SJSA1 (cell line): ENCODE measurements around the gene TP53INP2. TPM values are rescaled to one million over a fixed set of nuclear protein-coding genes. Genes with fewer than 3 reads are reported as not detected.

Experiments used
- DNase-seq, 2 experiments: peaks; one replicate each; pipeline ENCODE4 v3.0.0-alpha.2; 2015 to 2020; ENCODE audit warnings: low spot score in 2 of 2, low read depth in 1 of 2
- H3K27ac ChIP-seq: fragments of 250-450 bp; sonication (Bioruptor Pico); 2 replicates; pipeline ENCODE4 v1.5.1; 2020; ENCODE audit warnings: mild to moderate bottlenecking, moderate library complexity
- H3K27me3 ChIP-seq: fragments of 250-450 bp; sonication (Bioruptor Pico); replicated peaks from 2 replicates; pipeline ENCODE4 v1.5.1; 2020; ENCODE audit warnings: mild to moderate bottlenecking, moderate library complexity
- H3K36me3 ChIP-seq: fragments of 250-450 bp; sonication (Bioruptor Pico); 2 replicates; pipeline ENCODE4 v1.5.1; 2020; ENCODE audit warnings: mild to moderate bottlenecking
- H3K4me1 ChIP-seq: fragments of 250-450 bp; sonication (Bioruptor Pico); replicated peaks from 2 replicates; pipeline ENCODE4 v1.6.1; 2021; ENCODE audit warnings: mild to moderate bottlenecking
- H3K4me3 ChIP-seq: fragments of 250-450 bp; sonication (Bioruptor Pico); 2 replicates; pipeline ENCODE4 v1.5.1; 2020; ENCODE audit warnings: mild to moderate bottlenecking
- H3K9me3 ChIP-seq: fragments of 250-450 bp; sonication (Bioruptor Pico); replicated peaks from 2 replicates; pipeline ENCODE4 v1.5.1; 2020; ENCODE audit warnings: mild to moderate bottlenecking
- total RNA-seq: library from RNA; depleted of rRNA; stranded (reverse); fragments of >200 nt; shearing (Covaris generic); gene quantifications from 2 replicates; pipeline ENCODE4 v1.2.3, GENCODE V29; 2014

Gene TP53INP2
- total RNA-seq, 1 experiment from 2014 or later, result 2.9 TPM

DNA sequence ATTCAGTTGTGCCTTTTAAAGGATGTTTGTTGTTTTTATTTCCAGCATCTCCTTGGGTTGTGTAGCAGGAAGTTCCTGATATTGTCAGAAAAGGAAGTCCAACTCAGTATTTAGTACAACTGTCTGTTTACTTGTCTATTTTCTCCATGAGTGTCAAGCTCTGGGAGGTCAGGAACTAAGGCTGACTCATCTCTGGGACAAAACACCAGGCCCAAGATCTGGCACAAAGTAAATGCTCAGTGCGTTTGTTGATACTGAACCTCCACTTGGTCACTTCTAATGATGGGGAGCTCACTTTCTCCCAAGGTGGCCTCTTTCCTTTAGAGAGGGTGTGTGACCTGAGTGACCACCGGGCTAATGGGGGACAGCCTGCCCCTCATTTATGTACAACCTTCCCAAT is 14.7 kb upstream of the TP53INP2 start:
- Histone ChIP-seq H3K27me3 (no peaks in the 10 kb centered on the region), H3K36me3 (no peaks in the 10 kb centered on the region), H3K4me1 (no peaks in the 10 kb centered on the region; the same call in 1 of the 2 replicates), H3K9me3 (no peaks in the 10 kb centered on the region), H3K4me3 (no peak overlapping the region), H3K27ac (peak overlapping the region; percentile 4; the same call in 1 of the 2 replicates)
- DNase-seq, result peak; percentile 58 to 62

DNA sequence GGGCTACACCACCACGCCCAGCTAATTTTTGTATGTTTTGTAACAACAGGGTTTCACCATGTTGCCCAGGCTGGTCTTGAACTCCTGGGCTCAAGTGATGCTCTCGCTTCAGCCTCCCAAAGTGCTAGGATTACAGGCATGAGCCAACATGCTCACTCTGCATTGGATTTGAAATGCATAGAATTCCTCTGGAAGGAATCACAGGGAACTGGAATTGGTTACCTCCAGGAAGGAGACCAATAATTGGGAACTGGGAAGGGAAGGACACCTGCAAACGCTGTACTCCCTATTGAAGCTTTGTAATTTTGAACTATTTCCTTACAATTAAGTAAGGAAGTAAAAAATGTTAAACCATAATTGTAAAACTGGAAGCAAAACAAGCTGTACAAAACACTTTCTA is 12.3 kb upstream of the TP53INP2 start:
- DNase-seq, result no peak
- H3K27me3 ChIP-seq, result no peaks in the 10 kb centered on the region
- no peaks in the 10 kb centered on the region for H3K9me3 ChIP-seq
- H3K4me1 ChIP-seq, result no peaks in the 10 kb centered on the region; the same call in 1 of the 2 replicates
- H3K4me3 ChIP-seq, result no peak overlapping the region
- H3K36me3 ChIP-seq, result no peaks in the 10 kb centered on the region
- H3K27ac ChIP-seq, result no peak overlapping the region

DNA sequence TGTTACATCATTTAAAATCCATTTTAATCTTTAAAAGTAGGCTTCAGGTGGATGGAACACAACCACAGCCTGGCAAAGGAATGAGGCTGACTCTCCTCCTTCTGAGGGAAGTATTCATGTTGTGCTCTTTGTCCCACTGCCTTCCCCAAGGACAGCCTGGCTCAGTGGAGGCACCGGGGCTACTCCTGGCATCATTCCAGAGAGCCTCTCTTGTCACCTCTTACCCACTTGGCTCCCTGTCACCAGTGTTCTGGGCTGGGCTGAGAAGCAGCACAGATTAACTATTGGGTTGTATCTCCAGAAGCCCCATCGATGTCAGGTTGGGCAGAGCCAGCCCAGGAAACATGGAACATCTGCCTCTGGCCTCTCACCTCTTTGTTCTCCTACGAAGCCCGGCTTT is 10.7 kb upstream of the TP53INP2 start:
- DNase-seq, result no peak
- Histone ChIP-seq H3K36me3 (no peaks in the 10 kb centered on the region), H3K27me3 (no peaks in the 10 kb centered on the region), H3K27ac (no peak overlapping the region), H3K9me3 (no peaks in the 10 kb centered on the region), H3K4me3 (no peak overlapping the region), H3K4me1 (no peaks in the 10 kb centered on the region; the same call in 1 of the 2 replicates)

DNA sequence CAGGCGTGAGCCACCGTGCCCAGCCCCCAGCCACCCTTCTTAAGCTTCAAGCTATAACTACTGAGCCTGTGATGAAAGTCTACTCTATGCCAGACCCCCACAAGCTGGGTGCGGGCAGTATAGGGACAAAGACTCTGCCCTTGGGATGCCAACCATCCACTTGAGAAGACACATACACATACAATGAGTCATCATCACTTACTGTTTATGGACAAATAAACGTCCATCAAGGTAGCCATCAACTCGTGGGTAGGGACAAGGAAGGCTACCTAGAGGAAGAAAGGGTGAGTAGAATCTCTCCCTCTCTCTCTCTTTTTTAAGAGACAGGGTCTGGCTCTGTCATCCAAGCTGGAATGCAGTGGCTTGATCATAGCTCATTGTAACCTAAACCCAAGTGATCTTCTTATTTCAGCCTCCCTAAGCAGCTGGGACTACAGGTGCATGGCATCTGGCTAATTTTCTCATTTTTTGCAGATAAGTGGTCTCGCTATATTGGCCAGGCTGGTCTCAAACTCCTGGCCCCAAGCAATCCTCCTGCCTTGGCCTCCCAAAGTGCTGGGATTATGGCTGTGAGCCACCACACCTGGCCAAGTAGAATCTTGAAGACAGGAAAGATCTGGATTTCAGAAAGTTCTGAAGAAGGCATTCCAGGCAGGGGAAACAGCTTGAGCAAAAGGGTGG is 2.6 kb upstream of the TP53INP2 start:
- no peak for DNase-seq
- no peak overlapping the region for H3K27ac ChIP-seq
- no peaks in the 10 kb centered on the region for H3K27me3 ChIP-seq

DNA sequence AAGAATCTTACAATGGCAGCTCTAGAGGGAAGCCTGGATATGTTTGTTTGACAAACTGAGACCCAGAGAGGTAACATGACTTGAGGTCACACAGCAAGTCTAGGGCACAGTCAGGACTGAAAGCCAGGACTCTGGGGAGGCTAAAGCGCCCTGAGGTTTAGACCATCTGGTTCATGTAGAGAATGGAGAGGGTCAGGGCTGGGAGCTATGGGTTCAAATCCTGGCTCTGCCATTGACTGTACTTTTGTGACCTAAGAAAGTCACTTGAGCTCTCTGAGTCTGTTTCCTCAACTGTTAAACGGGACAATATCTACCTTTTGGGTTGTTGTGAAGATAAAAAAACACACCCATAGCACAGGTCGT is 1.1 kb upstream of the TP53INP2 start:
- H3K27ac ChIP-seq, result no peak overlapping the region
- peaks cover 18% of the 10 kb centered on the region for H3K4me1 ChIP-seq
- no peaks in the 10 kb centered on the region for H3K9me3 ChIP-seq
- peak overlapping the region; percentile 98 for H3K4me3 ChIP-seq
- DNase-seq, result no peak
- peaks cover 5% of the 10 kb centered on the region for H3K36me3 ChIP-seq
- H3K27me3 ChIP-seq, result no peaks in the 10 kb centered on the region

More for the DNA sequence above, 2.6 kb upstream of the TP53INP2 start:
- Histone ChIP-seq H3K36me3 (peaks cover 5% of the 10 kb centered on the region), H3K4me3 (no peak overlapping the region), H3K4me1 (peaks cover 18% of the 10 kb centered on the region), H3K9me3 (no peaks in the 10 kb centered on the region)

DNA sequence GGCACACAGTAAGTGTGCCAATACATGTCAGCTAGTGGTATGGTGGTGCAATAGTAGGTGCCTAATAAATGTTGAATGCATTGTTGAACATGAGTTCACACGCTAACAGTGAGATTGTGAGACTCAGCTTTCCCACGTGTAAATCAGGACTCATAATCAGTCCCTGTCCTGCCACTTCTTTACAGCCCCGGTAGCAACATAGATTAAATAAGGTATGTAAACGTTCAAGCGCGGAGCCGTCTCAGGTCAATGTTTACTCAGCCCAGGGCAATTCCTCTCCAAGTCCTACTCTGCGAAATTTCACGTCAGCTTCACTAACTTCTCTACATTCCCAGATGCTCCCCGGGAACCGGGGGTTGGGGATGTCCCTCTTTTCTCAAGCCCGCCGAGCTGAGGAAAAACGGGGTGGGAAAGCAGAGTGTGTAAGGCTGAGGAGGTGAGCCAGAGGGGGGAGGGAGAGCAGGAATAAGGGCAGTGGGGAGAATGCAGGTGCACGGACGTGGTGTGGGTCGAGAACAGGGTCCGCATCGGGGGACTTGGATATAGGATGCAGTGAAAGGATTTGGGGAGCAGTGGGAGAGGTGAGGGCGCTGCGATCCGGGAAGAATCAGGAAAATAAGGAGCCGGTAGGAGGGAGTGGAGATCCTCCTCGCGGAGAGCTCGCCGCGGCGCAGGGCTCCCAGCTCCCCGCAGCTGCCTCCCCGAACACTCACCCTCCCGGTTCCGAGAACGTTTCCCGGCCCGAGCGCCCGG is 544 bp upstream of the TP53INP2 start:
- peak in 1 of 2 experiments; percentile 46 for DNase-seq
- H3K36me3 ChIP-seq, result peaks cover 5% of the 10 kb centered on the region
- H3K27ac ChIP-seq, result peak overlapping the region; percentile 99
- peaks cover 18% of the 10 kb centered on the region for H3K4me1 ChIP-seq
- no peaks in the 10 kb centered on the region for H3K27me3 ChIP-seq
- H3K9me3 ChIP-seq, result no peaks in the 10 kb centered on the region
- H3K4me3 ChIP-seq, result peak overlapping the region; percentile 98

DNA sequence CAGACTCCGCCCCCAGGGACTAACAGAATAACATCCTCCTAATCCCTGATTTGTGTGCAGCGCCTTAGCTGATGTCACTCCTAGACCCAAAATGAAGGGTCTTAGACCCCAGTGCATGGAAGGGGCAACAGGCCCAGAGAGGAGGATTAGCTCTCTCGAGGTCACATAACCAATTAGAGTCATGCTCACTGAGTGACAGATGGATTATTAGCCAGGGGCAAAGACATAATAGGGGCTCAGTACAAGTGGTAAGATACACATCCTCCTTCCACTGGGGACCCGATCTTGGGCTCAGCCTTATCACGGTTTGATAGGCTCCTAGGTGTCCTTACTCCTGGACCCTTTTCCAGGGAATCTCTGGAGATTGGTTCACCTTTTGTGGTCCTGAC is 858 bp downstream of the TP53INP2 start:
- DNase-seq, result no peak
- H3K36me3 ChIP-seq, result peaks cover 5% of the 10 kb centered on the region
- H3K27ac ChIP-seq, result peak overlapping the region; percentile 99
- H3K9me3 ChIP-seq, result no peaks in the 10 kb centered on the region
- peaks cover 18% of the 10 kb centered on the region for H3K4me1 ChIP-seq
- H3K4me3 ChIP-seq, result peak overlapping the region; percentile 98
- H3K27me3 ChIP-seq, result no peaks in the 10 kb centered on the region

DNA sequence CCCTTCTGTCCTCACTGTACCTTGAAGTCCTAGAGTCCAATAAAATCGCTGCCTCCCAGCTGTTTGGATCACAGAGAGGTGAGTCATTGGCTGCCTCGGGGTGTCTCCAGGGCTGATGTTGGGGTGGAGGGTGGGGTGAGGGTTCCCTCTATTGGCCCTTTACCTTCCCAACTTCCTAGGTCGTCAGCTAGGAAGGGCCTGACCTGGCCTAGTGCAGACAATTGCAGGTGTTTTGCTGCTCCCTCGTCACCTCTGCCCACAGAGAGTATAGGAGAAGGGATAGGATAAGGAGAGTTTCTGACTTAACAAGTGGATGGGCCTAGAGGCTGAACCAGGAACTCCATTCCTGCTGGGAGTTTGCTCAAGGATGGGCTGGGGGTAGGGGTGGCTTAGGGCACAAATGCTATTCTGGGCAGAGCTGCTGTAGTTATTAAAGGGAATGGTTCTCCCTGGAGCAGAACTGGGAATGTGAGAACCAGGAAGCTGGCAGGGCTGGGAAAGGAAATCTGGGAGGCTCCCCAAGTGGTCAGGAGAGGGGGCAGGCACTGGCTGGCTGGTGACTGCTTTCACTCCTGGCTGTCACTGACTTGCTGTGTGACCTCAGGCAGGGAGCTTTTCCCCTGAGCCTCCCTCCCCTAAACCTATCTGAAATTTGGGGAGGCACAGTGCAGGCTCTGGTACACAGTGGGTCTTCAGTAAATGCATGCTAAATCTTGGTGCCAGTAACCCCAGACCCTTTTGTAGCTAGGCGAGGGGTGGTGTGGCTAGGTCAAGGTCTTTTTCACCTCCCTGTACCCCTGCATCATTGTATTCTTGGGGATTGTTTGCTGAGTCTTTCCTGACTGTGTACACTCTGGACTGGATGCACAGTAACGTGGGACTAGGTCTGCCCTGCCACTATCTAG is 1.5 kb downstream of the TP53INP2 start:
- DNase-seq, result peak in 1 of 2 experiments; percentile 26
- Histone ChIP-seq H3K36me3 (peaks cover 5% of the 10 kb centered on the region), H3K9me3 (no peaks in the 10 kb centered on the region), H3K27ac (no peak overlapping the region), H3K4me3 (no peak overlapping the region), H3K27me3 (no peaks in the 10 kb centered on the region), H3K4me1 (peaks cover 18% of the 10 kb centered on the region)

DNA sequence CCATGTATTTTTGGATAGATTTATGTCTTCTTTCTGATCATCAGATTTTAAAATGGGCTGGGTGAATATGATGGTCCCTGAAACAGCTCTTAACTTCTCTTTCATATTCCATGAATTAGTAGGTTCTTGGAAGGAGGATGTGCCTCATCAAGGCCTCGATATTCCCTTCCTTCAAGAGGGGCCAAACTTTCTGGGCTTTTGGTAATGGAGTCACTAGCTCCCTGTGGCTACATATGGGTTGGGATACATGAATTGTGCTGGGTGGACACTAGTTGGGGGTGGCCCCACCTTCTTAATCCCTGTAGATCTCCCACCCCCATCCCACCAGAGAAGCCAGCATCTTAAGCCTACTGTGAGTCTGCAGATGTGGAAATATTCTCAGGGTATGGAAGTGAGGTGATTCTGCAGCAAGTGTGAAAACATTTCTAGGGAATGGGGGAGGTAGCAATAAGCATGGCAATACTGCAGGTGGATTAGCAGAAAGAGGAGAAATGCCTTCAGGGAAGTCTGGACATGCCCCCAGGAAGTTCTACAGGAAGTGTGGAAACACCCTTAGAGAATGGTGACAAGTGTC is 2.2 kb downstream of the TP53INP2 start:
- H3K4me1 ChIP-seq, result peaks cover 15% of the 10 kb centered on the region
- no peaks in the 10 kb centered on the region for H3K9me3 ChIP-seq
- no peaks in the 10 kb centered on the region for H3K27me3 ChIP-seq
- DNase-seq, result no peak
- H3K36me3 ChIP-seq, result peaks cover 7% of the 10 kb centered on the region
- no peak overlapping the region for H3K27ac ChIP-seq
- H3K4me3 ChIP-seq, result no peak overlapping the region

DNA sequence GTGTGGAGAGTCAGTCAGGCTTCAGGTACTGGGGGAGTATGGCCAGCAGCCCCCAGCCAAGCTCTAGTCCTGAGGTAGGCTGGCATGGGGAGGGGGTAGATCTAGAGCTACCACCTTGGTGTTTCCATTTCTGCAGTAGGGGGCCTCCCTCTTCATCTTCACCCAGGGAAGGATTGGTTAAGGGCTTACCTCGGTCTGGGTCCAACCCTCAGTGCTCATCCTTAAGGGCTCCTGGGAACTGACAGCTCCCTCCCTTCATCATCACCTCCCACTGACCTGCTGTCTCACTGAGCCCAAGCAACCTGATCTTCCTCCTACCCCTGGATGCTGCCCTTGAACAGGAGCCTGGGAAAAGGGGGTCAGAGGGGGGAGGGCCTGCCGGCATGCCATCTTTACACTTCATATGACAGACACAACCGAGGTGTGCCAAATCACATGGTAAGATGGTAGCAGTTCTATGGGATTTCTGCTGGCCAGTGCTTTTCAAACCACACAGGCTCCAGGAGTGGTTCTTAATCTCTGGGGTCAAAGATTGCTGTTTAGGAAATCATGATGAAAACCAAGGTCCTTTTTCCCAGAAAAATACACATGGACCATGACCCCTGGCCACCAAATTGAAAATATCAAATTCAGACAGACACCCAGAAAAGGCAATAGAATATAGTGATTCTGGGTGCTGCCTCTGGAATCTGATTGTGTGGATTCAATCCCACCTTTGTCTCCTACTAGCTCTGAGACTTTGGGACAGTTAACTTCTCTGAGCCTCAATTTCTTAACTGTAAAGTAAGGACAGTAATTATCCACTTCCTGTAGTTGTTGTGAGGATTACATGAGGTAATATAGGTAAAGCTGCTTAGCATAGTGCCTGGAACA is 3.0 kb downstream of the TP53INP2 start:
- H3K4me1 ChIP-seq, result peaks cover 14% of the 10 kb centered on the region
- H3K36me3 ChIP-seq, result peaks cover 13% of the 10 kb centered on the region
- H3K27me3 ChIP-seq, result no peaks in the 10 kb centered on the region
- H3K27ac ChIP-seq, result no peak overlapping the region
- no peaks in the 10 kb centered on the region for H3K9me3 ChIP-seq
- H3K4me3 ChIP-seq, result no peak overlapping the region
- DNase-seq, result no peak

DNA sequence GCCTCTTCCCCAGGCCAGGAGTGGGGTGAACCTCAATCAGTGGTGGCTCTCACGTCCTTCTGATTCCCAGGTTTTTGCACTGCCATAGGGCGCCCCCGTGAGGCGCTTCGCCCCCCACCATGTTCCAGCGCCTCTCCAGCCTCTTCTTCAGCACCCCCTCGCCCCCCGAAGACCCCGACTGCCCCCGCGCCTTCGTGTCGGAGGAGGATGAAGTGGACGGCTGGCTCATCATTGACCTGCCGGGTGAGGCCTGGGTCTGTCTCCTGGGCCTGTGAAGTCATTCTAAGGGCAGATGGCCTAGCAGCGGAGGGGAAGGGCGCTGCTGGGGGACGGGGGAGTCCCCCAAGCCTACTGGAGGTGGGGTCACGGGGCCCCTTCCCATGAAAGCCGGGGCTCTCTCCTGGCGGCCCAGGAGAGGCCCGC is 4.5 kb downstream of the TP53INP2 start:
- no peaks in the 10 kb centered on the region for H3K9me3 ChIP-seq
- H3K27me3 ChIP-seq, result no peaks in the 10 kb centered on the region
- peaks cover 17% of the 10 kb centered on the region for H3K4me1 ChIP-seq
- peak in 1 of 2 experiments; percentile 47 for DNase-seq
- peaks cover 22% of the 10 kb centered on the region for H3K36me3 ChIP-seq
- no peak overlapping the region for H3K4me3 ChIP-seq
- no peak overlapping the region for H3K27ac ChIP-seq

DNA sequence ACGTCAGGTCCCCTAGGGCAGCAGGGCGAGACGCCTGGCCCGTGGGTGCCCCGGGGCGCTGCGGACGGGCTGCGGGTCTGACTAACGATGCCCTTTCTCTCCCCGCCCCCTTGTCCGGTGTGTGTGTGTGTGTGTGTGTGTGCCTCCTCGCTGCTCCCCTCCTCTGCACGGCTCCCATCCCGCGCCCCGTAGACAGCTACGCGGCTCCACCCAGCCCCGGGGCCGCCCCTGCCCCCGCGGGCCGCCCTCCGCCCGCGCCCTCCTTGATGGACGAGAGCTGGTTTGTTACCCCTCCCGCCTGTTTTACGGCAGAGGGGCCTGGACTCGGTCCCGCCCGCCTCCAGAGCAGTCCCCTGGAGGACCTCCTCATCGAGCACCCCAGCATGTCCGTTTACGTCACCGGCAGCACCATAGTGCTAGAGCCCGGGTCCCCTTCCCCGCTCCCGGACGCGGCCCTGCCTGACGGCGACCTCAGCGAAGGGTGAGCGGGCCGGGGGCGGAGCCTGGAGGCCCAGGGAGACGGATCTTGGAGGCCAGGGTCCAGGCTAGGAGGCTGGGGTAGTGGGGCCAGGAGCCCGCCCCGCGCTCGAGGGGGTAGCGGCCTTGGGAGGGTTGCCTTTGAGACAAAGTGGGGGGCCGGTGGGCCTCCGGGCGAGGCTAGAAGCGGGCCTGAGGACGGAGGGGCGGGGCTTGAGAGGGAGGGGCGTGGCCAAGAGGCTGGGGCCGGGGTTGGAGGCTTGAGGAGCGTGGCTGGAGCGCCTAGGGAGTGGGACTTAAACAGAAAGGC is 5.1 kb downstream of the TP53INP2 start:
- Histone ChIP-seq H3K27me3 (no peaks in the 10 kb centered on the region), H3K9me3 (no peaks in the 10 kb centered on the region), H3K4me1 (peaks cover 22% of the 10 kb centered on the region), H3K4me3 (peak overlapping the region; percentile 23), H3K36me3 (peaks cover 24% of the 10 kb centered on the region), H3K27ac (no peak overlapping the region)
- peak in 1 of 2 experiments; percentile 55 for DNase-seq
